OCI-LY3 (cell line): ENCODE data around the gene MCC.

Experiments used
- H2AFZ ChIP-seq: fragments of 200-600, 300-600 bp; shearing (Covaris generic); 2 replicates; pipeline ENCODE4 v1.6.0; 2014; ENCODE audit warnings: antibody characterized with exemption, low read depth, low read length
- H3K27ac ChIP-seq: fragments of 200-600, 300-600 bp; sonication (generic); 2 replicates; pipeline ENCODE4 v1.5.1; 2014; ENCODE audit warnings: mild to moderate bottlenecking, low read length, moderate library complexity, mixed read lengths
- H3K27me3 ChIP-seq: fragments of 200-600, 300-600 bp; sonication (generic); 2 replicates; pipeline ENCODE4 v1.6.1; 2014; ENCODE audit warnings: low read depth, low read length, mixed read lengths
- H3K36me3 ChIP-seq: fragments of 200-600, 300-600 bp; sonication (generic); replicated peaks from 2 replicates; pipeline ENCODE3; 2014; ENCODE audit warnings: low read depth, low read length, mixed read lengths
- H3K4me1 ChIP-seq: fragments of 300-600, 200-600 bp; sonication (generic); 2 replicates; pipeline ENCODE4 v1.6.1; 2014; ENCODE audit warnings: low read length, mixed read lengths
- H3K4me2 ChIP-seq: fragments of 200-600, 300-600 bp; sonication (generic); 2 replicates; pipeline ENCODE4 v1.6.1; 2014; ENCODE audit warnings: low read length, mixed read lengths
- H3K4me3 ChIP-seq: fragments of 300-600, 200-600 bp; sonication (generic); 2 replicates; pipeline ENCODE4 v1.5.1; 2014; ENCODE audit warnings: antibody characterized with exemption, mild to moderate bottlenecking, low read length, moderate library complexity
- H3K79me2 ChIP-seq: fragments of 300-600, 200-600 bp; shearing (Covaris generic); 2 replicates; pipeline ENCODE4 v1.6.1; 2014; ENCODE audit warnings: mild to moderate bottlenecking, low read length, mixed read lengths
- H3K9ac ChIP-seq: fragments of 300-600, 200-600 bp; shearing (Covaris generic); 2 replicates; pipeline ENCODE4 v1.6.0; 2014; ENCODE audit warnings: mild to moderate bottlenecking, low read length, moderate library complexity
- H3K9me3 ChIP-seq: fragments of 200-600, 300-600 bp; shearing (Covaris generic); 2 replicates; pipeline ENCODE4 v1.6.1; 2014; ENCODE audit warnings: low read length, mixed read lengths; ENCODE audit not compliant: insufficient read depth
- H4K20me1 ChIP-seq: fragments of 200-600, 300-600 bp; sonication (generic); 2 replicates; pipeline ENCODE4 v1.6.1; 2016; ENCODE audit warnings: low read length, mixed read lengths; ENCODE audit not compliant: insufficient read depth
- EZH2phosphoT487 ChIP-seq: fragments of 200-600 bp; shearing (Covaris generic); IDR thresholded peaks from 2 replicates; pipeline ENCODE4 v1.6.1; 2018; ENCODE audit warnings: antibody characterized with exemption, mixed run types, low read depth
- TF ChIP-seq, protein P1 (sequence below): fragments of 200-600, 300-600 bp; sonication (generic); IDR thresholded peaks from 2 replicates; pipeline ENCODE4 v1.5.1; 2014; ENCODE audit warnings: antibody characterized with exemption, low read length, low read depth

Gene MCC

DNA sequence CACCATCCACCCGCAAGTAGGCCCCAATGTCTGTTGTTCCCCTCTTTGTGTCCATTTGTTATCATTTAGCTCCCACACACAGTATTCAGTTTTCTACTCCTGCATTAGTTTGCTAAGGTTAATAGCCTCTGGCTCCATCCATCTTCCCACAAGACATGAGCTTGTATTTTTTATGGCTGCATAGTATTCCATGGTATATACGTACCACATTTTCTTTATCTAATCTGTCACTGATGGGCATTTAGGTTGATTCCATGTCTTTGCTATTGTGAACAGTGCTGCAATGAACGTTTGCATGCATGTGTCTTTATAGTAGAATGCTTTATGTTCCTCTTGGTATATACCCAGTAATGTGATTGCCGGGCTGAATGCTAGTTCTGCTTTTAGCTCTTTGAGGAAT lies 361.2 kb downstream of the MCC start:
- Histone ChIP-seq H3K9ac (no peak overlapping the region), H3K27ac (no peak overlapping the region), H3K79me2 (no peaks in the 10 kb centered on the region), H3K36me3 (no peaks in the 10 kb centered on the region), H3K4me2 (no peak overlapping the region), H3K4me1 (no peaks in the 10 kb centered on the region), H2AFZ (no peak overlapping the region), H3K4me3 (no peak overlapping the region), H3K27me3 (no peaks in the 10 kb centered on the region; the same call in 1 of the 2 replicates), H4K20me1 (no peaks in the 10 kb centered on the region), H3K9me3 (no peaks in the 10 kb centered on the region)
- no peak for TF ChIP-seq EZH2phosphoT487
- TF ChIP-seq, protein P1, sequence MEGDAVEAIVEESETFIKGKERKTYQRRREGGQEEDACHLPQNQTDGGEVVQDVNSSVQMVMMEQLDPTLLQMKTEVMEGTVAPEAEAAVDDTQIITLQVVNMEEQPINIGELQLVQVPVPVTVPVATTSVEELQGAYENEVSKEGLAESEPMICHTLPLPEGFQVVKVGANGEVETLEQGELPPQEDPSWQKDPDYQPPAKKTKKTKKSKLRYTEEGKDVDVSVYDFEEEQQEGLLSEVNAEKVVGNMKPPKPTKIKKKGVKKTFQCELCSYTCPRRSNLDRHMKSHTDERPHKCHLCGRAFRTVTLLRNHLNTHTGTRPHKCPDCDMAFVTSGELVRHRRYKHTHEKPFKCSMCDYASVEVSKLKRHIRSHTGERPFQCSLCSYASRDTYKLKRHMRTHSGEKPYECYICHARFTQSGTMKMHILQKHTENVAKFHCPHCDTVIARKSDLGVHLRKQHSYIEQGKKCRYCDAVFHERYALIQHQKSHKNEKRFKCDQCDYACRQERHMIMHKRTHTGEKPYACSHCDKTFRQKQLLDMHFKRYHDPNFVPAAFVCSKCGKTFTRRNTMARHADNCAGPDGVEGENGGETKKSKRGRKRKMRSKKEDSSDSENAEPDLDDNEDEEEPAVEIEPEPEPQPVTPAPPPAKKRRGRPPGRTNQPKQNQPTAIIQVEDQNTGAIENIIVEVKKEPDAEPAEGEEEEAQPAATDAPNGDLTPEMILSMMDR = no peak

GRCh38 chr5:113125371-113125770 lies 362.9 kb downstream of the MCC start:
- H4K20me1 ChIP-seq = no peaks in the 10 kb centered on the region
- no peaks in the 10 kb centered on the region; the same call in 1 of the 2 replicates for H3K27me3 ChIP-seq
- no peak overlapping the region for H3K4me2 ChIP-seq
- H3K79me2 ChIP-seq = no peaks in the 10 kb centered on the region
- no peaks in the 10 kb centered on the region for H3K9me3 ChIP-seq
- H3K4me1 ChIP-seq = no peaks in the 10 kb centered on the region
- no peak overlapping the region for H3K4me3 ChIP-seq
- no peak for TF ChIP-seq EZH2phosphoT487
- no peak overlapping the region for H2AFZ ChIP-seq
- H3K9ac ChIP-seq = no peak overlapping the region
- H3K36me3 ChIP-seq = no peaks in the 10 kb centered on the region
- no peak overlapping the region for H3K27ac ChIP-seq

DNA sequence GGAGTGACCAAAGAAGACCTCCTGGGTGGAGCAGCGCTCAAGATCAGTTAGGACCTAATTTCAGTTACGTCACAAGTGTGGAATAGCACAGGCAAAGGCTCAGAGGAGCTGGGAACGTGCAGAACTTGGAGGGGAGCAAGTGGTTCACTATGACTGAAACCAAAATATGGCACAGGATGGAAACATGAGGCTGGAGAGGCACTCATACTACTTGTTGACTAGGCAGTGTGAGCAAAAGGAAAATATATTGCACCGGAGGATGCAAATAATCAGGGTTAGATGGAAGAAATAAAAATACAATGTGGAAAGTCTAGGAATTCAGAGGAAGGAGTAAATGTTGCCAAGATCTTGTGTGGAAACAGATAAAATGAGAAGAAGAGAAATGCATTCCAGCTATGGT lies 363.3 kb downstream of the MCC start:
- H3K4me2 ChIP-seq = no peak overlapping the region
- H3K27ac ChIP-seq = no peak overlapping the region
- no peaks in the 10 kb centered on the region for H3K9me3 ChIP-seq
- TF ChIP-seq, protein P1 = no peak
- TF ChIP-seq EZH2phosphoT487 = no peak
- no peak overlapping the region for H3K4me3 ChIP-seq
- H3K9ac ChIP-seq = no peak overlapping the region
- no peaks in the 10 kb centered on the region for H4K20me1 ChIP-seq
- H3K36me3 ChIP-seq = no peaks in the 10 kb centered on the region
- no peaks in the 10 kb centered on the region for H3K79me2 ChIP-seq
- no peak overlapping the region for H2AFZ ChIP-seq
- H3K27me3 ChIP-seq = no peaks in the 10 kb centered on the region; the same call in 1 of the 2 replicates
- H3K4me1 ChIP-seq = no peaks in the 10 kb centered on the region

DNA sequence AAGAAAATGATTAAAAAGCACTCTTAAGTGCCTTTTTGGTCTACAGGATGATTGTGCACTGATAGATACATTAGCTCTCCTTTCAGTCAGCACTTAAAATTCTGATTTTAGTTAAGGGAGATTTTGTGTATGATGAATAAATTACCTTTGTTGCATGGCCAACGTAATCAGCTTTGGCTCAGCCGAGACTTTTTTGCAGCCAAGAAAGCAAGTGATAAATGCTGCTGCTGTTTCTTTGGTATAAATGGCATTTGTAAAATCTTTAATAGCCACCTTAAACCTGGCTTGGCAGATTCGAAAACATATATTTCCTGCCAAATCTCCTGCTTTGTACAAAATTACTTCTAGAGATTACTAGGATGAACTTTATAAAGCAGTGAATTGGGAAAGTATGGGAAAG lies 364.0 kb downstream of the MCC start:
- Histone ChIP-seq H3K9ac (no peak overlapping the region), H4K20me1 (no peaks in the 10 kb centered on the region), H3K4me2 (no peak overlapping the region), H2AFZ (no peak overlapping the region), H3K79me2 (no peaks in the 10 kb centered on the region), H3K27me3 (no peaks in the 10 kb centered on the region; the same call in 1 of the 2 replicates), H3K4me3 (no peak overlapping the region), H3K27ac (no peak overlapping the region), H3K36me3 (no peaks in the 10 kb centered on the region), H3K9me3 (no peaks in the 10 kb centered on the region), H3K4me1 (no peaks in the 10 kb centered on the region)
- no peak for TF ChIP-seq EZH2phosphoT487
- TF ChIP-seq, protein P1 = no peak

GRCh38 chr5:113123618-113124017 lies 364.6 kb downstream of the MCC start:
- no peak overlapping the region for H3K27ac ChIP-seq
- H3K79me2 ChIP-seq = no peaks in the 10 kb centered on the region
- no peaks in the 10 kb centered on the region for H3K36me3 ChIP-seq

More at GRCh38 chr5:113123618-113124017, 364.6 kb downstream of the MCC start:
- TF ChIP-seq, protein P1 = peak; percentile 26; the same call in 1 of the 2 replicates
- TF ChIP-seq EZH2phosphoT487 = no peak
- no peak overlapping the region for H2AFZ ChIP-seq
- H3K4me3 ChIP-seq = no peak overlapping the region
- no peaks in the 10 kb centered on the region for H3K9me3 ChIP-seq
- no peaks in the 10 kb centered on the region for H4K20me1 ChIP-seq
- H3K4me2 ChIP-seq = no peak overlapping the region
- H3K27me3 ChIP-seq = no peaks in the 10 kb centered on the region; the same call in 1 of the 2 replicates
- H3K9ac ChIP-seq = no peak overlapping the region
- no peaks in the 10 kb centered on the region for H3K4me1 ChIP-seq
